A172 (cell line): ENCODE data around the gene GAL3ST3. TPM values are rescaled to one million over a fixed set of nuclear protein-coding genes. Genes with fewer than 3 reads are reported as not detected.
A peak's percentile ranks its signal among the peaks of the same experiment; 100 is the strongest.

Source experiments
- DNase-seq: peaks from one replicate; pipeline ENCODE4 v3.0.0-alpha.2; 2015; ENCODE audit warnings: low spot score
- total RNA-seq: library from RNA; depleted of rRNA; stranded (reverse); fragments of >200 nt; shearing (Covaris generic); gene quantifications from 2 replicates; pipeline ENCODE4 v1.2.3, GENCODE V29; 2014

GAL3ST3 gene
- total RNA-seq, 1 experiment from 2014 or later = not detected

GRCh38 chr11:66069715-66070603 is 21.0 kb upstream of the GAL3ST3 start, which contains the start of gene PACS1:
Gene PACS1, plus strand, starts transcription at chr11:66070272. Its CDS starts 215 bp downstream, at chr11:66070487.
- DNase-seq = peak; percentile 32

- DNase-seq = peak; percentile 38
Measured at GRCh38 chr11:66068923-66069714, 20.2 kb upstream of the GAL3ST3 start.

GRCh38 chr11:66068154-66068821 is 19.3 kb upstream of the GAL3ST3 start:
- peak; percentile 53 for DNase-seq

GRCh38 chr11:66067640-66068039 is 18.7 kb upstream of the GAL3ST3 start:
- no peak for DNase-seq

- DNase-seq = no peak
Measured at GRCh38 chr11:66066751-66067150, 17.8 kb upstream of the GAL3ST3 start.

- DNase-seq = no peak
Measured at GRCh38 chr11:66064571-66064970, 15.6 kb upstream of the GAL3ST3 start.

GRCh38 chr11:66063900-66064299 is 14.9 kb upstream of the GAL3ST3 start:
- DNase-seq = no peak

GRCh38 chr11:66062408-66062807 is 13.4 kb upstream of the GAL3ST3 start:
- no peak for DNase-seq

- no peak for DNase-seq
Measured at GRCh38 chr11:66061268-66061667, 12.3 kb upstream of the GAL3ST3 start.

GRCh38 chr11:66059966-66060680 is 11.2 kb upstream of the GAL3ST3 start:
- DNase-seq = no peak

GRCh38 chr11:66056501-66056900 is 7.5 kb upstream of the GAL3ST3 start:
- no peak for DNase-seq

GRCh38 chr11:66055021-66055420 is 6.1 kb upstream of the GAL3ST3 start:
- no peak for DNase-seq

GRCh38 chr11:66052664-66052982 is 3.7 kb upstream of the GAL3ST3 start:
- DNase-seq = no peak

- peak; percentile 94 for DNase-seq
Measured at GRCh38 chr11:66051766-66052663, 3.1 kb upstream of the GAL3ST3 start, which contains the start of gene SF3B2. Gene SF3B2, plus strand, starts transcription at chr11:66052364. Its CDS starts 21 bp downstream, at chr11:66052385.

- DNase-seq = no peak
Measured at GRCh38 chr11:66051371-66051765, 2.4 kb upstream of the GAL3ST3 start.

GRCh38 chr11:66050581-66051231 is 1.7 kb upstream of the GAL3ST3 start:
- no peak for DNase-seq

- no peak for DNase-seq
Measured at GRCh38 chr11:66047541-66048365, 1.2 kb downstream of the GAL3ST3 start.

- no peak for DNase-seq
Measured at GRCh38 chr11:66046901-66047300, 2.1 kb downstream of the GAL3ST3 start.

GRCh38 chr11:66045177-66045639 is 3.8 kb downstream of the GAL3ST3 start:
- DNase-seq = peak; percentile 54
